CD14-positive monocyte (primary cell): Measurements from ENCODE around the gene SPATA20. TPM values are rescaled to one million over a fixed set of nuclear protein-coding genes. Genes with fewer than 3 reads are reported as not detected.

ENCODE experiments used
- DNase-seq, 3 donors: peaks; one replicate each; pipeline ENCODE4 v3.0.0-alpha.2; 2011 to 2022
- H2AFZ ChIP-seq: 2 replicates; pipeline ENCODE4 v1.6.0; 2012; ENCODE audit warnings: mild to moderate bottlenecking, low read depth, low read length, inconsistent platforms; ENCODE audit not compliant: insufficient read depth, poor library complexity, severe bottlenecking
- H3K27ac ChIP-seq, 2 donors: 1 replicate in 1 of 2; 2 replicates in 1 of 2; pipeline ENCODE4 v1.5.1; 2012 to 2013; ENCODE audit warnings: low read length in 2 of 2, control low read depth in 1 of 2, inconsistent platforms in 1 of 2, low read depth in 1 of 2, mild to moderate bottlenecking in 1 of 2
- H3K27me3 ChIP-seq, 2 donors: one replicate each; pipeline versions ENCODE4 v1.6.0 to v1.6.1; 2011 to 2013; ENCODE audit warnings: low read length in 2 of 2; ENCODE audit not compliant: control insufficient read depth in 2 of 2, insufficient read depth in 2 of 2
- H3K36me3 ChIP-seq, 2 donors: replicated peaks in 1 of 2; 1 replicate in 1 of 2; 2 replicates in 1 of 2; pipeline versions ENCODE4 v1.5.1 to v1.6.1; 2012 to 2013; ENCODE audit warnings: low read length in 2 of 2, control low read depth in 1 of 2, inconsistent platforms in 1 of 2, mild to moderate bottlenecking in 1 of 2; ENCODE audit not compliant: insufficient read depth in 2 of 2, control insufficient read depth in 1 of 2
- H3K4me1 ChIP-seq, 2 donors: 1 replicate in 1 of 2; 2 replicates in 1 of 2; pipeline versions ENCODE4 v1.5.1 to v1.6.1; 2012 to 2013; ENCODE audit warnings: low read length in 2 of 2, control low read depth in 1 of 2, inconsistent platforms in 1 of 2, mild to moderate bottlenecking in 1 of 2, moderate library complexity in 1 of 2; ENCODE audit not compliant: insufficient read depth in 2 of 2, control insufficient read depth in 1 of 2
- H3K4me2 ChIP-seq: replicated peaks from 2 replicates; pipeline ENCODE3; 2012; ENCODE audit warnings: low read length, moderate library complexity, mild to moderate bottlenecking; ENCODE audit not compliant: poor library complexity, severe bottlenecking; ENCODE audit errors: extremely low read depth
- H3K4me3 ChIP-seq, 3 experiments: fragments of 200-600 bp in 1 of 3; sonication (generic) in 1 of 3; replicated peaks in 1 of 3; 1 replicate in 2 of 3; 2 replicates in 1 of 3; pipeline ENCODE4 v1.5.1; 2011 to 2013; ENCODE audit warnings: low read length in 3 of 3, mild to moderate bottlenecking in 3 of 3, control low read depth in 2 of 3, low read depth in 2 of 3, inconsistent platforms in 1 of 3, moderate library complexity in 1 of 3
- H3K79me2 ChIP-seq: 2 replicates; pipeline ENCODE4 v1.6.0; 2012; ENCODE audit warnings: mild to moderate bottlenecking, control low read depth, inconsistent platforms, low read length, moderate library complexity; ENCODE audit not compliant: insufficient read depth
- H3K9ac ChIP-seq: 2 replicates; pipeline ENCODE4 v1.6.0; 2017; ENCODE audit warnings: low read length, mild to moderate bottlenecking; ENCODE audit not compliant: insufficient read depth, poor library complexity, severe bottlenecking
- H3K9me3 ChIP-seq, 2 donors: replicated peaks in 1 of 2; 1 replicate in 1 of 2; 2 replicates in 1 of 2; pipeline versions ENCODE4 v1.5.1 to v1.6.1; 2012 to 2013; ENCODE audit warnings: low read length in 2 of 2, control low read depth in 1 of 2; ENCODE audit not compliant: control insufficient read depth in 1 of 2, insufficient read depth in 1 of 2
- H4K20me1 ChIP-seq: 2 replicates; pipeline ENCODE4 v1.6.0; 2012; ENCODE audit warnings: mild to moderate bottlenecking, low read length, control low read depth, moderate library complexity; ENCODE audit not compliant: insufficient read depth
- H3K27ac Mint-ChIP-seq, 7 donors: one replicate each; pipeline ENCODE4 v1.8.0; 2020; ENCODE audit warnings: mild to moderate bottlenecking in 7 of 7, mixed read lengths in 7 of 7, moderate library complexity in 6 of 7, inconsistent platforms in 2 of 7
- H3K27me3 Mint-ChIP-seq, 3 donors: one replicate each; pipeline ENCODE4 v1.8.0; 2021 to 2022; ENCODE audit warnings: low read depth in 3 of 3, mild to moderate bottlenecking in 3 of 3, mixed read lengths in 3 of 3, moderate library complexity in 3 of 3, inconsistent platforms in 1 of 3
- H3K36me3 Mint-ChIP-seq, 2 donors: one replicate each; pipeline ENCODE4 v1.8.0; 2020; ENCODE audit warnings: mixed read lengths in 2 of 2, inconsistent platforms in 1 of 2, mild to moderate bottlenecking in 1 of 2
- H3K4me1 Mint-ChIP-seq: one replicate; pipeline ENCODE4 v1.8.0; 2020; ENCODE audit warnings: mild to moderate bottlenecking, mixed read lengths
- H3K4me3 Mint-ChIP-seq, 2 donors: one replicate each; pipeline ENCODE4 v1.8.0; 2020; ENCODE audit warnings: mild to moderate bottlenecking in 2 of 2, mixed read lengths in 2 of 2, moderate library complexity in 1 of 2
- H3K9me3 Mint-ChIP-seq, 7 donors: one replicate each; pipeline ENCODE4 v1.8.0; 2020 to 2022; ENCODE audit warnings: mixed read lengths in 7 of 7, mild to moderate bottlenecking in 6 of 7, moderate library complexity in 6 of 7, inconsistent platforms in 2 of 7
- CTCF ChIP-seq: fragments of 200-600 bp; IDR thresholded peaks from one replicate; pipeline ENCODE4 v1.8.0; 2022; ENCODE audit warnings: antibody characterized with exemption, mild to moderate bottlenecking
- WGBS: methylation state at CpG from one replicate; pipeline ENCODE4 v1.1.5; 2013; ENCODE audit warnings: missing lambda C conversion rate; ENCODE audit not compliant: insufficient coverage; 5-methylcytosine and 5-hydroxymethylcytosine counted together
- intact Hi-C, 2 donors: fragments of 100-400 bp; cut with micrococcal nuclease; formaldehyde crosslinking; loops; one replicate each; pipeline versions ENCODE4 v1.15.0 to v1.15.1; 2023
- polyA plus RNA-seq, 3 donors: library from polyadenylated mRNA; depleted of rRNA in 1 of 3; unstranded in 2 of 3; stranded (reverse) in 1 of 3; fragments of 300-500 nt in 2 of 3; fragments of >200 nt in 1 of 3; fragmentation: Illumina TruSeq in 2 of 3; gene quantifications; 1 replicate in 2 of 3; 2 replicates in 1 of 3; pipeline ENCODE4 v1.2.3, GENCODE V29; 2012 to 2021

Gene SPATA20
- polyA plus RNA-seq, 3 donors = 9.3 to 37.8 (median 12.2) TPM

DNA sequence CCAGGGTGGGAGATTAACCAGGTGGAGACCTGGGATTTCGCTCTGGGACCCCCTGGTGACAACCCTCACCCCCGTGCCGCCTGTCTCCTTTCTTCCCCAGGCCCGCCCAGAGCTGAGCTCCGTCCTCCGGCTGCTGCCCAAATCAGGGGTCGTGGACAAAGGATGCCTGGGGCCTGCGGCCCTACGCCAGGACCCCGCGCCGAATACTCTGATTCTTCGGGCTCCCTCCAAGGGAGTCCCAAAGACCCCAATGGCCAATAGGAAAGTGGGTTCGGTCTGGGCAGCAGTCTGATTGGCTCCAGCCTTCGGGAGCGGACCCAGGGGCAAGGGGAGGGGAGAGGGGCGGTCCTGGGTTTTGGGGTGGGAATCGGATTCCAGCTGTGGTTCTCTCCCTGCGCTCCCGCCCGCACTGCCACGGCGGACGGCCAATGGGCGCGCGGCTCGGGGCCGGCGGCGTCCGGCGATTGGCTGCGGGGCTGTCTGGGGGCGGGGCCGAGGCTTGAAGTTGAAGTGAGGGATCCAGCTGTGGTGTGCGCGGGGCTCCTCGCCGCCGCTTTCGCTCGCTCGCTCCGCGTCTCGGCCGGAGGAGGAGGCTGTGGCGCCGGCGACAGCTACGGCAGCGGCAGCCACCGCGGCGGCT, 13.3 kb downstream of the SPATA20 start, which contains the start of gene CACNA1G:
CACNA1G (plus strand) TSS at position 531 of the 640 bp plus-strand sequence. CDS start 745 bp downstream, outside the sequence.
- intact Hi-C loops = loop anchor here in 1 of 2 donors (5.0 kb wide), 1 partner anchor 62 kb away; no protein-coding TSS in a partner anchor
- H3K27me3 ChIP-seq = peaks cover 48 to 79% of the 10 kb centered on the region in 2 donors
- no peak within 1 kb of the TSS for H3K27ac ChIP-seq
- peaks cover 4 to 7% of the 10 kb centered on the region in 2 donors for H3K36me3 Mint-ChIP-seq
- peaks cover 58 to 86% (median 77%) of the 10 kb centered on the region in 3 donors for H3K27me3 Mint-ChIP-seq
- peaks cover 26% of the 10 kb centered on the region for H3K4me1 Mint-ChIP-seq
- H3K79me2 ChIP-seq = no peaks in the 10 kb centered on the region
- H3K4me2 ChIP-seq = peak within 1 kb of the TSS; percentile 82
- no peak within 1 kb of the TSS for H3K9ac ChIP-seq
- peak; percentile 60 to 77 (median 75) for DNase-seq
- H2AFZ ChIP-seq = peak within 1 kb of the TSS; percentile 29
- peaks cover 5% of the 10 kb centered on the region for H4K20me1 ChIP-seq
- H3K4me3 Mint-ChIP-seq = peak within 1 kb of the TSS; percentile 70 to 89
- H3K9me3 Mint-ChIP-seq = peaks cover 0 to 18% (median 3%) of the 10 kb centered on the region in 7 donors
- H3K36me3 ChIP-seq = peaks cover 5 to 7% of the 10 kb centered on the region in 2 donors
- H3K9me3 ChIP-seq = peaks cover 0 to 16% of the 10 kb centered on the region in 2 donors
- H3K27ac Mint-ChIP-seq = no peak within 1 kb of the TSS
- no peak for TF ChIP-seq CTCF
- H3K4me1 ChIP-seq = peaks cover 30 to 31% of the 10 kb centered on the region in 2 donors
- peak within 1 kb of the TSS in 2 of 3 experiments; percentile 27 to 72 for H3K4me3 ChIP-seq
- WGBS = 1% methylated on average over 52 of the region's 56 CpGs

DNA sequence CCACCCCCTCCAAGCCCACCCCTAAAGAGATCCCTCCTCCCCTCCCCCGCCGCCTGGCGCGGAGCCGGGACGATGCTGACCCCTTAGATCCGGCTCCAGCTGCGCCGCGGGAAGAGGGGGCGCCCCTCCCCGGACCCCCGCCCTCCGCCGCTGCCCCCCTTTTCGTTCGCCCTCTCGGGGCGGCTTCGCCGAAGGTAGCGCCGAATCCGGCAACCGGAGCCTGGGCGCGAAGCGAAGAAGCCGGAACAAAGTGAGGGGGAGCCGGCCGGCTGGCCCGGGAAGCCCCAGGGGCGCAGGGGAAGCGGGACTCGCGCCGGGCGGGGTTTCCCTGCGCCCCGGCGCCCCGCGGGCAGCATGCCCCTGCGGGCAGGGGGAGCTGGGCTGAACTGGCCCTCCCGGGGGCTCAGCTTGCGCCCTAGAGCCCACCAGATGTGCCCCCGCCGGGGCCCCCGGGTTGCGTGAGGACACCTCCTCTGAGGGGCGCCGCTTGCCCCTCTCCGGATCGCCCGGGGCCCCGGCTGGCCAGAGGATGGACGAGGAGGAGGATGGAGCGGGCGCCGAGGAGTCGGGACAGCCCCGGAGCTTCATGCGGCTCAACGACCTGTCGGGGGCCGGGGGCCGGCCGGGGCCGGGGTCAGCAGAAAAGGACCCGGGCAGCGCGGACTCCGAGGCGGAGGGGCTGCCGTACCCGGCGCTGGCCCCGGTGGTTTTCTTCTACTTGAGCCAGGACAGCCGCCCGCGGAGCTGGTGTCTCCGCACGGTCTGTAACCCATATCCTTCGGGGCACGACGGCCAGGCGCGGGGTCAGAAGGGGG, 14.2 kb downstream of the SPATA20 start:
- Mint-ChIP-seq H3K4me3 (no peak overlapping the region), H3K36me3 (peaks cover 0 to 3% of the 10 kb centered on the region in 2 donors), H3K27ac (no peak overlapping the region), H3K4me1 (peaks cover 30% of the 10 kb centered on the region), H3K27me3 (peaks cover 66 to 94% (median 86%) of the 10 kb centered on the region in 3 donors), H3K9me3 (peaks cover 0 to 18% (median 3%) of the 10 kb centered on the region in 7 donors)
- Histone ChIP-seq H3K36me3 (no peaks in the 10 kb centered on the region), H3K4me1 (peaks cover 30 to 31% of the 10 kb centered on the region in 2 donors), H2AFZ (peak overlapping the region; percentile 29), H3K4me3 (peak overlapping the region in 1 of 3 experiments; percentile 72), H3K27me3 (peaks cover 56 to 88% of the 10 kb centered on the region in 2 donors), H3K79me2 (no peaks in the 10 kb centered on the region), H3K27ac (no peak overlapping the region), H3K9ac (no peak overlapping the region), H4K20me1 (peaks cover 5% of the 10 kb centered on the region), H3K9me3 (peaks cover 0 to 16% of the 10 kb centered on the region in 2 donors), H3K4me2 (peak overlapping the region; percentile 82)
- WGBS = under 1% methylated on average over 80 of the region's 88 CpGs
- intact Hi-C loops = loop anchor here in 1 of 2 donors (5.0 kb wide), 1 partner anchor 61 kb away; no protein-coding TSS in a partner anchor
- peak in 2 of 3 donors; percentile 33 to 59 for DNase-seq
- TF ChIP-seq CTCF = no peak
